Measurements from ENCODE around the gene KRTCAP2.
"Not testable (repeated sequence)": the region's sequence is repeated elsewhere in the genome, so short reads cannot be mapped to it uniquely, and the experiment has no call there.

KRTCAP2 gene

GRCh38 chr1:155168456-155169210 lies 4.5 kb downstream of the KRTCAP2 start:
- DNase-seq (ENCODE audit: low spot score), result no peak

- DNase-seq (ENCODE audit: low spot score), result not testable (repeated sequence)
Measured at GRCh38 chr1:155168105-155168445, 5.0 kb downstream of the KRTCAP2 start.

- DNase-seq (ENCODE audit: low spot score), result peak; percentile 91
Measured at GRCh38 chr1:155167166-155168104, 5.7 kb downstream of the KRTCAP2 start.

GRCh38 chr1:155166471-155167165 lies 6.5 kb downstream of the KRTCAP2 start:
- DNase-seq (ENCODE audit: low spot score), result peak; percentile 50

GRCh38 chr1:155166051-155166470 lies 7.0 kb downstream of the KRTCAP2 start:
- DNase-seq (ENCODE audit: low spot score), result no peak

- not testable (repeated sequence) for DNase-seq (ENCODE audit: low spot score)
Measured at GRCh38 chr1:155164625-155165024, 8.5 kb downstream of the KRTCAP2 start.

GRCh38 chr1:155163785-155164184 lies 9.3 kb downstream of the KRTCAP2 start:
- not testable (repeated sequence) for DNase-seq (ENCODE audit: low spot score)

GRCh38 chr1:155162631-155163030 lies 10.5 kb downstream of the KRTCAP2 start:
- DNase-seq (ENCODE audit: low spot score), result not testable (repeated sequence)

- no peak for DNase-seq (ENCODE audit: low spot score)
Measured at GRCh38 chr1:155160128-155160527, 13.0 kb downstream of the KRTCAP2 start.

- DNase-seq (ENCODE audit: low spot score), result no peak
Measured at GRCh38 chr1:155158991-155159390, 14.1 kb downstream of the KRTCAP2 start.

GRCh38 chr1:155155996-155156643 lies 17.0 kb downstream of the KRTCAP2 start:
- not testable (repeated sequence) for DNase-seq (ENCODE audit: low spot score)

- no peak for DNase-seq (ENCODE audit: low spot score)
Measured at GRCh38 chr1:155145491-155145890, 27.6 kb downstream of the KRTCAP2 start.

GRCh38 chr1:155141749-155142148 lies 31.4 kb downstream of the KRTCAP2 start:
- no peak for DNase-seq (ENCODE audit: low spot score)

- no peak for DNase-seq (ENCODE audit: low spot score)
Measured at GRCh38 chr1:155140630-155140953, 32.5 kb downstream of the KRTCAP2 start.

GRCh38 chr1:155139895-155140629 lies 33.0 kb downstream of the KRTCAP2 start, which contains the start of gene DPM3:
DPM3 (minus strand) TSS chr1:155140531; CDS start chr1:155140240, 291 bp downstream.
- DNase-seq (ENCODE audit: low spot score), result peak; percentile 91

GRCh38 chr1:155137154-155137949 lies 35.8 kb downstream of the KRTCAP2 start:
- no peak for DNase-seq (ENCODE audit: low spot score)

GRCh38 chr1:155136748-155137147 lies 36.4 kb downstream of the KRTCAP2 start:
- no peak for DNase-seq (ENCODE audit: low spot score)

- DNase-seq (ENCODE audit: low spot score), result peak; percentile 81
Measured at GRCh38 chr1:155135415-155136028, 37.6 kb downstream of the KRTCAP2 start, which contains the start of gene SLC50A1. SLC50A1 (plus strand) TSS chr1:155135852; CDS start chr1:155135912, 60 bp downstream.

- DNase-seq (ENCODE audit: low spot score), result peak; percentile 70
Measured at GRCh38 chr1:155134880-155135414, 38.2 kb downstream of the KRTCAP2 start.
